IPS-NIHi11 (cell line): ENCODE measurements around the gene ARL5A.
"Not testable (repeated sequence)": the region's sequence is repeated elsewhere in the genome, so short reads cannot be mapped to it uniquely, and the experiment has no call there.

ENCODE experiments used
- DNase-seq: peaks from one replicate; pipeline ENCODE4 v3.0.0; 2012; ENCODE audit warnings: mixed read lengths, low spot score

The ARL5A gene

GRCh38 chr2:151828143-151828889, at the start of gene ARL5A:
TSS of gene ARL5A (minus strand) at chr2:151828421. CDS start at chr2:151828176, 245 bp downstream.
- DNase-seq = peak; percentile 96

GRCh38 chr2:151875631-151876030, 47.4 kb upstream of the ARL5A start:
- not testable (repeated sequence) for DNase-seq

GRCh38 chr2:151872463-151872862, 44.2 kb upstream of the ARL5A start:
- no peak for DNase-seq

GRCh38 chr2:151869291-151869690, 41.1 kb upstream of the ARL5A start:
- DNase-seq = no peak

- peak; percentile 17 for DNase-seq
Observed at GRCh38 chr2:151862700-151863099, 34.5 kb upstream of the ARL5A start.

- DNase-seq = no peak
Observed at GRCh38 chr2:151861174-151861573, 33.0 kb upstream of the ARL5A start.

GRCh38 chr2:151860613-151861146, 32.5 kb upstream of the ARL5A start:
- DNase-seq = no peak

GRCh38 chr2:151860210-151860609, 32.0 kb upstream of the ARL5A start:
- no peak for DNase-seq

GRCh38 chr2:151857650-151858049, 29.4 kb upstream of the ARL5A start:
- no peak for DNase-seq

GRCh38 chr2:151855111-151855510, 26.9 kb upstream of the ARL5A start:
- no peak for DNase-seq

- no peak for DNase-seq
Observed at GRCh38 chr2:151853070-151853758, 25.0 kb upstream of the ARL5A start.

- no peak for DNase-seq
Observed at GRCh38 chr2:151852260-151853069, 24.2 kb upstream of the ARL5A start.

- no peak for DNase-seq
Observed at GRCh38 chr2:151851761-151852160, 23.5 kb upstream of the ARL5A start.

GRCh38 chr2:151849413-151850010, 21.3 kb upstream of the ARL5A start:
- no peak for DNase-seq

- no peak for DNase-seq
Observed at GRCh38 chr2:151845884-151846283, 17.7 kb upstream of the ARL5A start.

- no peak for DNase-seq
Observed at GRCh38 chr2:151845481-151845880, 17.3 kb upstream of the ARL5A start.

- DNase-seq = no peak
Observed at GRCh38 chr2:151844211-151844896, 16.1 kb upstream of the ARL5A start.

GRCh38 chr2:151843691-151844061, 15.5 kb upstream of the ARL5A start:
- no peak for DNase-seq

GRCh38 chr2:151842830-151843690, 14.8 kb upstream of the ARL5A start:
- DNase-seq = no peak

- no peak for DNase-seq
Observed at GRCh38 chr2:151841047-151841424, 12.8 kb upstream of the ARL5A start.
